Kidney epithelial cell (primary cell): ENCODE results near the gene S100A7A. TPM values are rescaled to one million over a fixed set of nuclear protein-coding genes. Genes with fewer than 3 reads are reported as not detected.

Experiments used
- DNase-seq: peaks from one replicate; pipeline ENCODE4 v3.0.0-alpha.2; 2010; ENCODE audit warnings: low read depth
- H3K27me3 ChIP-seq: 2 replicates; pipeline ENCODE4 v1.6.0; 2011; ENCODE audit warnings: low read length; ENCODE audit not compliant: control insufficient read depth, insufficient read depth
- H3K36me3 ChIP-seq: 2 replicates; pipeline ENCODE4 v1.5.1; 2011; ENCODE audit warnings: low read length; ENCODE audit not compliant: control insufficient read depth, insufficient read depth
- H3K4me3 ChIP-seq: 2 replicates; pipeline ENCODE4 v1.5.1; 2011; ENCODE audit warnings: low read depth, mild to moderate bottlenecking, control low read depth, low read length
- total RNA-seq: library from RNA; depleted of rRNA; stranded (reverse); fragments of >200 nt; gene quantifications from 2 replicates; pipeline ENCODE4 v1.2.3, GENCODE V29; 2015
- TF ChIP-seq, protein P1 (sequence below): IDR thresholded peaks from 2 replicates; pipeline ENCODE4 v1.5.1; 2011; ENCODE audit warnings: mild to moderate bottlenecking, moderate library complexity, low read length, control low read depth, inconsistent platforms; ENCODE audit not compliant: insufficient read depth, poor library complexity, severe bottlenecking

S100A7A gene
- total RNA-seq, 1 donor from 2014 or later: not detected

DNA sequence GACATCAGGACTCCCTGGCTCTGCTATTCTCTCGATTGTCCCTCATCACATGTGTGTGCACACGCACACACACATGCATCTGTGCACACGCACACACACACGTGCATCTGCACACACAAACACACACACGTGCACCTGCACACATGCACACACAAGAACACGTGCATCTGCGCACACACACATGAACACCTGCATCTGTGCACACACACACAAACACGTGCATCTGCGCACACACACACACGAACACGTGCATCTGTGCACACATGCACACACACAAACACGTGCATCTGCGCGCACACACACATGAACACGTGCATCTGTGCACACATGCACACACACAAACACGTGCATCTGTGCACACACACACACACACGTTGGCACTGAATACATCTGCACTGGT lies 14.7 kb downstream of the S100A7A start:
- TF ChIP-seq, protein P1, sequence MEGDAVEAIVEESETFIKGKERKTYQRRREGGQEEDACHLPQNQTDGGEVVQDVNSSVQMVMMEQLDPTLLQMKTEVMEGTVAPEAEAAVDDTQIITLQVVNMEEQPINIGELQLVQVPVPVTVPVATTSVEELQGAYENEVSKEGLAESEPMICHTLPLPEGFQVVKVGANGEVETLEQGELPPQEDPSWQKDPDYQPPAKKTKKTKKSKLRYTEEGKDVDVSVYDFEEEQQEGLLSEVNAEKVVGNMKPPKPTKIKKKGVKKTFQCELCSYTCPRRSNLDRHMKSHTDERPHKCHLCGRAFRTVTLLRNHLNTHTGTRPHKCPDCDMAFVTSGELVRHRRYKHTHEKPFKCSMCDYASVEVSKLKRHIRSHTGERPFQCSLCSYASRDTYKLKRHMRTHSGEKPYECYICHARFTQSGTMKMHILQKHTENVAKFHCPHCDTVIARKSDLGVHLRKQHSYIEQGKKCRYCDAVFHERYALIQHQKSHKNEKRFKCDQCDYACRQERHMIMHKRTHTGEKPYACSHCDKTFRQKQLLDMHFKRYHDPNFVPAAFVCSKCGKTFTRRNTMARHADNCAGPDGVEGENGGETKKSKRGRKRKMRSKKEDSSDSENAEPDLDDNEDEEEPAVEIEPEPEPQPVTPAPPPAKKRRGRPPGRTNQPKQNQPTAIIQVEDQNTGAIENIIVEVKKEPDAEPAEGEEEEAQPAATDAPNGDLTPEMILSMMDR: no peak
- no peak overlapping the region for H3K4me3 ChIP-seq
- no peak for DNase-seq
- no peaks in the 10 kb centered on the region for H3K36me3 ChIP-seq
- H3K27me3 ChIP-seq: no peaks in the 10 kb centered on the region

DNA sequence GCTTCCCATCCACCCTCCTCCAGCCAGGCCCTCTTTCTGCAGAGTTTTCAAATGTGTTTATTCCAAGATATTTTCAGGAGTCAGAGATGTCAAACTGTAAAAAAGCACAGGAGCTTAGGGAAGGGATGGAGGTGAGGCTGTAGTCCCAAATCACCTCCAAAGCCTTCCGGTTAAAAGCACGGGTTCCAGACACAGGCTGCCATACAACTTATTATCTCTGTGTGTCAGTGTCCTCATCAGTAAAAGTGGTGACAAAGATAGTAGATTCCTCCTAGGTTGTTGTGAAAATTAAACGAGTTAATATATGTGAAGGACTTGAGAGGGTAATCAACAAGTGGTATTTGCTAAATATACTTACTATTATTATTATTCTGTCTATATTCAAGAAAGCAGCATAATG lies 15.1 kb downstream of the S100A7A start:
- no peaks in the 10 kb centered on the region for H3K27me3 ChIP-seq
- TF ChIP-seq, protein P1: no peak
- H3K36me3 ChIP-seq: no peaks in the 10 kb centered on the region
- H3K4me3 ChIP-seq: no peak overlapping the region
- no peak for DNase-seq

DNA sequence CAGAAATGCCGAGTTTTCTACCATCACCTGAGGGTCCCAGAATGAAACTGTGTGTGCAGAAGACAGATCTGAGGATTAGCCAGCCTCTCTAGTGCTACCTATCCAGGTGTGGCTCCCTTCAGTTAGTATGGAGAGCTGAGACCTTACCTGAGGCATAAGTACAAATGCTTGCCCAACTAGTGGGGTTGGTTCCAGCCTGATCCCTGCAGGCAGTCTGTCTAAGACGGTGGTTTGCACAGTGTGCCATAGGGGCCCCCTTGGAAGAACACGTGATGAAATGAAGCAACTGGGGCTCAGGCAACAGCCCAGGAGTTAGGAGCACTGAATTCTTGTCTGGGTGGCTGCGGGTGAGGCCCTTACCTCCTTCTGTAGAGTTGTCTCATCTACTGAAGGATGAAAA lies 15.6 kb downstream of the S100A7A start:
- DNase-seq: no peak
- TF ChIP-seq, protein P1: no peak
- Histone ChIP-seq H3K27me3 (no peaks in the 10 kb centered on the region), H3K4me3 (no peak overlapping the region), H3K36me3 (no peaks in the 10 kb centered on the region)

DNA sequence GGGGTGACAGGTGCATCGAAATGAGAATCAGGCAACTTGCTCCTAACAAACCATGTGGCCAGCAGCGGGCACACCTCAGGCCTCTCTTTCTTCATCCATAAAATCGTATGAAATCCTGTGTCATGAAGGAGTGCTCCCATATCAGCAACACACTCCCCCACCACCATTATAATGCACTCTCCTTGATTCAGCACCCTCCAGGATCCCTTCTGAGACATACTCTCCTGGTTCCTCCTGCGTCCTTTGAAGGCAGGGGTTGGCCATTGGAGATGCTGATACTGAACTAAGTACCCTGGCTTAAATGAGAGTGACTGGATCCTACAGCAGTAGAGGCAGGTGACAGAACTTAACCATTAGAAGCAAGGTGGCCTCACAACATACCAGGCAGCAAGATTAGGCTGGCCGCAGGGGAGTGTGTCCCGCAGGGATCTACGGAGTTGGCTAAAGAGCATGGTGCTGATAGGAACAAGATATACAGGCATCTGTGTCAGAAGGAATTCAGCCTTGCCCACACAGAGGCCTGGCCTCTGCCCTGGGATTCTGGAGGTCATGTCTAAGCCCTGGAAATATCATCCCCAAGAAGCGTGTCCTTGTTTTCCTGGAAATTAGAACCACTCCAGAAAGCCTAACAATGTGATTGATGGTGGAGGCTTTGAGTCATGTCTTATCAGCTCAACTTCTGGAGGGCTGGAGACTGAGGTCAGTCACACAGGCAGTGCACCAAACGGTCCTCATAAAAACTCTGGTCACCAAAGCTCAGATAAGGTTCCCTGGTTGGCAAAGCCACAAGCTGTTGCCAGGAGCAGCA lies 16.8 kb downstream of the S100A7A start:
- TF ChIP-seq, protein P1: no peak
- H3K27me3 ChIP-seq: no peaks in the 10 kb centered on the region
- no peak overlapping the region for H3K4me3 ChIP-seq
- H3K36me3 ChIP-seq: no peaks in the 10 kb centered on the region
- DNase-seq: no peak

DNA sequence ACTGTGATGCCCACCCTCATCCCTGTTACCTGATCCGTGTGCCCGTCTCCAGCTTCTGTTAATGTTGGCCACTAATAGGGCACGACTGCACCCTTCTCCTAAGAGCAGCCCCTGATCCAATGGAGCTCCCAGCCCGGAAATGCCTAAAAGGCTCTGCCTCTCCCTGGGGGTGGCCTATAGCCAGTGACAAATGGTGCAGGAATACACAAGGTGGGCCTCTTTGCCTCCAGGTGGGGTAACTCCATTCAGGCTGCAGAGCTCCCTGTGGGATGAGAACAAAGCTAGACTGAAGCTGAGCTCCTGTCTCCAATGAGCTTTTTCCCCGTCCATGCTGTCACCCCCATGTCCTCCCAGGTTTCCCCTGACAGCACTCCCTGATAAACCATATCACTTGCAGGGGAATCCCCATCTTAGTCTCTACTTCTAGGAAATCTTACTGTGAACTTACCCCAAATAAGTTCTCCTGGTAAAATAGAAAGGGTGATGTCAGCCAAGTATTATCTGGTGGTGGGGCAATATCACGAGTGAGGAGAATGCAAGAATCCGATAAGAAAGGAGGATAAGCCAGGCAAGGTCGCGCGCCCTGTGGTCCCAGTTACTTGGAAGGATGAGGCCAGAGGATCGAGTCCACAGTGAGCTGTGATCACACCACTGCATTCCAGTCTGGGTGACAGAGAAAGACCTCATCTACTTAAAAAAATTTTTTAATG lies 18.6 kb downstream of the S100A7A start:
- H3K36me3 ChIP-seq: no peaks in the 10 kb centered on the region
- TF ChIP-seq, protein P1: no peak
- H3K4me3 ChIP-seq: no peak overlapping the region
- no peak for DNase-seq
- H3K27me3 ChIP-seq: no peaks in the 10 kb centered on the region
